Skeletal muscle tissue (tissue), 4 donors: ENCODE data around the gene SLAMF8. TPM values are rescaled to one million over a fixed set of nuclear protein-coding genes. Genes with fewer than 3 reads are reported as not detected.

Experiments
- H3K27ac ChIP-seq: one replicate; pipeline ENCODE4 v1.7.0; 2013; ENCODE audit warnings: mild to moderate bottlenecking, low read depth, low read length, inconsistent platforms
- H3K27me3 ChIP-seq, 3 donors: one replicate each; pipeline ENCODE4 v1.7.0; 2013; ENCODE audit warnings: low read length in 3 of 3; ENCODE audit not compliant: control insufficient read depth in 3 of 3, insufficient read depth in 3 of 3
- H3K36me3 ChIP-seq, 3 donors: one replicate each; pipeline ENCODE4 v1.7.0; 2013; ENCODE audit warnings: low read length in 3 of 3; ENCODE audit not compliant: control insufficient read depth in 3 of 3, insufficient read depth in 3 of 3
- H3K4me1 ChIP-seq, 3 donors: one replicate each; pipeline ENCODE4 v1.7.0; 2013; ENCODE audit warnings: low read length in 3 of 3, mild to moderate bottlenecking in 3 of 3; ENCODE audit not compliant: control insufficient read depth in 3 of 3, insufficient read depth in 3 of 3
- H3K4me3 ChIP-seq, 3 donors: one replicate each; pipeline ENCODE4 v1.7.0; 2013; ENCODE audit warnings: low read length in 3 of 3
- H3K9ac ChIP-seq, 3 donors: one replicate each; pipeline ENCODE4 v1.7.0; 2013; ENCODE audit warnings: low read length in 3 of 3, mild to moderate bottlenecking in 3 of 3, moderate library complexity in 2 of 3, low read depth in 1 of 3
- H3K9me3 ChIP-seq, 3 donors: one replicate each; pipeline ENCODE4 v1.7.0; 2013; ENCODE audit warnings: low read length in 3 of 3; ENCODE audit not compliant: control insufficient read depth in 3 of 3
- total RNA-seq: library from RNA; depleted of rRNA; stranded (reverse); fragments of >200 nt; gene quantifications from one replicate; pipeline ENCODE4 v1.2.3, GENCODE V29; 2014
- donor health status: Osteomylitis.

Gene SLAMF8
- total RNA-seq, 1 donor from 2014 or later, result 1.6 TPM

DNA sequence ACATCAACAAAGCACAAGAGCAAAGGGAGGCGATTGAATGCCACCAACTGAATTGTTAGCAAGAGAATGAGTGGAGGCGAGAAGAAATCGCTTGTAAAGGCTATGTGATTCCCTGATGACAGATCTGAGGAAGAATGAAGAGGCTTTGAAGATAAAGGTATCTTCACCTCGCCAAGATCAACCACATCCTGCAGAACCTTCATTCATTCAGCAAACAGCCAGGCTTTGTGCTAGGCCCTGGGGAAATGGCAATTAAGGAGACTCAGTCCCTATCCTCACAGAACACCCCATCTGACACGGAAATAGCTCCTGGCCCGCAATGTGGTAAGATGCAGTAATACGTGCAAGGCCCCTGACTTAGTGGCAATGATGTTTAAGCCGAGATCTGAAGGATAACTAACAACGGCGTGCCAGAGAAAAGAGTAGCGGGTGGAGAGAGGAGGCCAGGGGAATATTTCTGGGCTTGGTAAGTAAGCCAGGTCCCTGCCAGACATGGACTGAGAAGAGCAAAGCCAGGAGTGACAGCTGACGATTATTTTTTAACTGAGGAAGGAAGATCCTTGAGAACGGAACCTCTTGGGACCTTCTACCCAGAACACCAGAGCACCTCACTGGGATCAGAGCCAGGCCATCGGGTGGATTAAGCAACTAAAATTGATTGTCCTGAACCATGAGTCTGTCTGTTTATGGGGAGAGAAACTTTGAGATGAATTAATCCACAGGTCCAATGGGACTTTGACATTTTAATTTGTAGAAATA, 40.4 kb downstream of the SLAMF8 start:
- Histone ChIP-seq H3K9ac (peak overlapping the region in 1 of 3 donors; percentile 40), H3K36me3 (no peaks in the 10 kb centered on the region), H3K9me3 (no peaks in the 10 kb centered on the region), H3K27me3 (peaks cover 0 to 18% (median 10%) of the 10 kb centered on the region in 3 donors), H3K4me1 (peaks cover 8 to 10% (median 9%) of the 10 kb centered on the region in 3 donors), H3K4me3 (no peak overlapping the region), H3K27ac (no peak overlapping the region)

- H3K27ac ChIP-seq, result no peak overlapping the region
- H3K9ac ChIP-seq, result peak overlapping the region in 2 of 3 donors; percentile 19 to 40
- peaks cover 0 to 20% (median 13%) of the 10 kb centered on the region in 3 donors for H3K27me3 ChIP-seq
- peaks cover 8 to 10% (median 9%) of the 10 kb centered on the region in 3 donors for H3K4me1 ChIP-seq
- H3K4me3 ChIP-seq, result no peak overlapping the region
- H3K9me3 ChIP-seq, result no peaks in the 10 kb centered on the region
- H3K36me3 ChIP-seq, result no peaks in the 10 kb centered on the region
Measured at GRCh38 chr1:159867664-159868026, 41.0 kb downstream of the SLAMF8 start.

DNA sequence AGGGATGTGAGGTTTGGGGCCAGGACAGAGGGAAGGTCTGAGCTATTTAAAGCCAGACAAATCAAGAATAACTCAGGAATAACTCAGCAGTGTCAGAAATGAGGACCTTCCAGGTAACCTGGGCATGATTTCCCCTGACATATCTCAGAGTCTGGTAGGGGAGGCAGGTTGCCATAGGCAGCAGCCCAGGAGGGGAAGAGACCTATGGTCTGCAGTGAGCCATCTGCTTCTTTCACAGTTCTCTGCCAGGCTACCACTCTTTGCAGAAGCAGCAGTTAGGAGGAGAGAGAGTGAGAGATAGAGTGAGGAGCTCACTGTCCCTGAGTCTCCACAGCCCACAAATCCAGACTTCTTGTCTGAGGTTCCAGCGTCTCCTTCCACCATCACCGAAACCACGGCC, 42.1 kb downstream of the SLAMF8 start:
- H3K9ac ChIP-seq, result no peak overlapping the region
- peaks cover 8 to 10% (median 9%) of the 10 kb centered on the region in 3 donors for H3K4me1 ChIP-seq
- no peaks in the 10 kb centered on the region for H3K36me3 ChIP-seq
- H3K9me3 ChIP-seq, result no peaks in the 10 kb centered on the region
- H3K4me3 ChIP-seq, result no peak overlapping the region
- H3K27ac ChIP-seq, result no peak overlapping the region
- peaks cover 0 to 19% (median 16%) of the 10 kb centered on the region in 3 donors for H3K27me3 ChIP-seq

GRCh38 chr1:159869173-159869572, 42.5 kb downstream of the SLAMF8 start:
- Histone ChIP-seq H3K4me1 (peaks cover 8 to 10% (median 9%) of the 10 kb centered on the region in 3 donors), H3K36me3 (no peaks in the 10 kb centered on the region), H3K27me3 (peaks cover 0 to 19% (median 16%) of the 10 kb centered on the region in 3 donors), H3K4me3 (no peak overlapping the region), H3K9me3 (no peaks in the 10 kb centered on the region), H3K27ac (no peak overlapping the region), H3K9ac (no peak overlapping the region)

GRCh38 chr1:159869607-159870006, 42.9 kb downstream of the SLAMF8 start:
- H3K9me3 ChIP-seq, result no peaks in the 10 kb centered on the region
- H3K27ac ChIP-seq, result no peak overlapping the region
- no peaks in the 10 kb centered on the region for H3K36me3 ChIP-seq
- no peak overlapping the region for H3K9ac ChIP-seq
- H3K4me1 ChIP-seq, result peaks cover 8 to 10% (median 9%) of the 10 kb centered on the region in 3 donors
- peaks cover 0 to 19% (median 16%) of the 10 kb centered on the region in 3 donors for H3K27me3 ChIP-seq
- H3K4me3 ChIP-seq, result no peak overlapping the region

GRCh38 chr1:159870704-159871103, 44.0 kb downstream of the SLAMF8 start:
- H3K27me3 ChIP-seq, result peaks cover 0 to 19% (median 16%) of the 10 kb centered on the region in 3 donors
- no peaks in the 10 kb centered on the region for H3K36me3 ChIP-seq
- peaks cover 8 to 10% (median 9%) of the 10 kb centered on the region in 3 donors for H3K4me1 ChIP-seq
- H3K4me3 ChIP-seq, result no peak overlapping the region
- no peak overlapping the region for H3K27ac ChIP-seq
- H3K9me3 ChIP-seq, result no peaks in the 10 kb centered on the region
- no peak overlapping the region for H3K9ac ChIP-seq

GRCh38 chr1:159872891-159873290, 46.2 kb downstream of the SLAMF8 start:
- H3K27ac ChIP-seq, result no peak overlapping the region
- H3K9me3 ChIP-seq, result no peaks in the 10 kb centered on the region
- H3K36me3 ChIP-seq, result no peaks in the 10 kb centered on the region
- H3K9ac ChIP-seq, result no peak overlapping the region
- no peak overlapping the region for H3K4me3 ChIP-seq
- peaks cover 0 to 19% (median 16%) of the 10 kb centered on the region in 3 donors for H3K27me3 ChIP-seq
- H3K4me1 ChIP-seq, result peaks cover under 1 to 3% (median 3%) of the 10 kb centered on the region in 3 donors

GRCh38 chr1:159873530-159874143, 47.0 kb downstream of the SLAMF8 start:
- Histone ChIP-seq H3K27ac (no peak overlapping the region), H3K36me3 (no peaks in the 10 kb centered on the region), H3K27me3 (peaks cover 0 to 19% (median 16%) of the 10 kb centered on the region in 3 donors), H3K9me3 (no peaks in the 10 kb centered on the region), H3K4me3 (no peak overlapping the region), H3K9ac (no peak overlapping the region), H3K4me1 (no peaks in the 10 kb centered on the region)

DNA sequence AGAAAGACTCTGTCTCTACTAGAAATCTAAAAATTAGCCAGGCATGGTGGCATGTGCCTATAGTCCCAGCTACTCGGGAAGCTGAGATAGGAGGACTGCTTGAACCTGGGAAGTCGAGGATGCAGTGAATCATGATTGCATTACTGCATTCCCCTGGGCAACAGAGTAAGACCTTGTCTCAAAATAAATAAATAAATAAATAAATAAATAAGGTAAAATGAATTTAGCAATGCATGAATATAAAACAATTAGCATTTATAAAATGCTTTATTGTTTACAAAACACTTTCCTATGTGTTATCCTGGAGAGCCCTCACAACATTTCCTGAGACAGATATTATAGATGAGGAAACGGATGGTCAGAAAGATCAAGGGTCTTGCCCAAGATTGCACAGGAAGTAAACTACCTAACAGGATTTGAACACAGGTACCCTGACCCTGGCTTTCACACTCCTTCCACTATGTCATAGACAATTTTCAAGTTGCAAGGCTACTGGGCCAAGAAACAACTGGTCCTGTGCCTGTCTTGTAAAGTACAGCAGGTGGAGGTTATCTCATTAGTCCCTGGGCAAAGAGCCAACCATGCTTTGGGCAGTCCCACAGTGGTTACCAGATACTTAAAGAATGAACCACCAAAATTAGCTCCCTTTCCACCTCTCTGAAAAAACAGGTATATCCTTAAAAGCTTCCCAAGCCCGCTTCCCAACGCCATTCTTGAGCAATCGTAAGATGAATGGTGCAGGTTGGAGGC, 51.2 kb downstream of the SLAMF8 start:
- no peak overlapping the region for H3K9ac ChIP-seq
- H3K36me3 ChIP-seq, result no peaks in the 10 kb centered on the region
- H3K27ac ChIP-seq, result no peak overlapping the region
- H3K4me1 ChIP-seq, result peaks cover 0 to 2% (median 0%) of the 10 kb centered on the region in 3 donors
- no peaks in the 10 kb centered on the region for H3K9me3 ChIP-seq
- H3K4me3 ChIP-seq, result no peak overlapping the region
- H3K27me3 ChIP-seq, result peaks cover 0 to 3% (median under 1%) of the 10 kb centered on the region in 3 donors
